ENCODE data around the gene SWI5.
A peak's percentile ranks its signal among the peaks of the same experiment; 100 is the strongest.

SWI5 gene

DNA sequence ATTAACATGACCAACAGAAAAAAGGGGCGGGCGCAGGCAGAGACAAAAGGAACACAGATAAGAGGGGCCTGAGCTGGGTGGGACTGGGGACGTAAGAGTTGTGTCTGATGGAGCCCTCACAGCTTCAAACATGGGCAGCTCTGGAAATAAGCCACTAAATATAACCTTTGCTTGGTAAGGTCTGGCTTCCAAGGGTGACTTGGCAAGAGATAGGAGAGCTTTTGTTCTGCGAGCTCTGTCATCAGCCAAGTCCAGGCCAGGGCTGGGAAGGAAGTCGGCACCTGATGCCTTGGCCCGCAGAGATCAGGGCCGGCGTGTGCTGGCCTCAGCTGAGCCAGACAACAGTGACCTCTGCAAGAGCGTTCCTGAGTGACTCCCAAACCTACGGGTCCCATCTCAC lies 34.4 kb downstream of the SWI5 start:
- FAIRE-seq (no peak), DNase-seq (ENCODE audit: insufficient read length, low spot score) (no peak)
- TF ChIP-seq CTCF (IDR thresholded peaks at IDR 0.05; ENCODE audit: insufficient read depth, missing control alignments): no peak

DNA sequence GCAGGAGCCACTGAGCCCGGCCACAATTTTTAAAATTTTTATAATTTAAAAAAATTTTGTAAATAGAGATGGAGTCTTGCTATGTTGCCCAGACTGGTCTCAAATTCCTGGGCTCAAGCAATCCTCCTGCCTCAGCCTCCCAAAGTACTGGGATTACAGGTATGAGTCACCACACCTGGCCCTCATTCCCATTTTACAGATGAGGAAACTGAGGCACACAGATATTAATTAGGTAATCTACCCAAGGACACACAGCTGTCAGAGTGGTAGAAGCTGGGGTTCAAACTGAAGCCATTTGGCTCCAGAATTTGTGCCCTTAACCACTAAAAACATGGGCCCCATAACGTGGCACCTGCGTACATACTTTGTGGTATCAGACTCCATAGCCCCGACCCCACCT lies 38.6 kb downstream of the SWI5 start:
- TF ChIP-seq CTCF (IDR thresholded peaks at IDR 0.05; ENCODE audit: insufficient read depth, missing control alignments): no peak
- FAIRE-seq: no peak

DNA sequence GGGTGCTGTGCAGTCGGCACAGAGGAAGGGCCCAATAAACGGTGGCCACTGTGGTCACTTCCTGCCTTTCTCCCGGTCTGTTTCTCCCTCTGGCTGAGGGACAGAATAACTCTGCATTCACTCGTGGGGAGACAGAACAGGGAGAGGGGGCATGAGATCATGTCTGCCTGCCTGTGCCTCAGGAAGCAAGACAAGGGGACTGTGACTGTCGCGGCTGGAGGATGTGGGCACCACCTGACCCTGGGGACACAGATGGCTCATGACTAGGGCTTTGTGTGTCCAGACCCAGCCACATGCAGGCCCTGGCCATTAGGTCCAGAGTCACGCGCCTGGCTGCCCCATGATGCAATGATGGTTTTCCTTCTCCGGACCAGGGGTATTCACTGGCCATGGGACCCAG lies 40.3 kb downstream of the SWI5 start:
- no peak for TF ChIP-seq CTCF (IDR thresholded peaks at IDR 0.05; ENCODE audit: insufficient read depth, missing control alignments)
- DNase-seq (ENCODE audit: insufficient read length, low spot score) (no peak), FAIRE-seq (no peak)

More for the DNA sequence above, 38.6 kb downstream of the SWI5 start:
- DNase-seq (ENCODE audit: insufficient read length, low spot score): no peak

DNA sequence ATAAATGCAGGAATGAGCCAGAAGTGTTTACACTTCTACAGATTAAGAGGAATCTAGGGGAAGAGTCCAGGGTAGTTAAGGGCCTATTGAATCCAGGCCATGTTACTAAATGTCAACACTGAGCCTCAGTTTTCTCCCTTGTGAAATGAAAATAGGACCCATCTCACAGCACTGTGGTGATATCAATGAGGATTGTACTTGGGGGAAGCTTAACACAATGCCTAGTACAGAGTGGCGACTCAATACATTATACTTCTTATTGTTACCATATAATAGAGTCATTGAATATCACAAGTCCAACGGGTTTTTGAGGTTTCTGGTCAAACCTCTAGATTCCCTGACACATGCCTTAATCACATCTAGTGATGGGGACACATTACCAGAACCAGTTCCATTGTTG lies 41.6 kb downstream of the SWI5 start:
- no peak for TF ChIP-seq CTCF (IDR thresholded peaks at IDR 0.05; ENCODE audit: insufficient read depth, missing control alignments)
- FAIRE-seq: no peak
- DNase-seq (ENCODE audit: insufficient read length, low spot score): no peak

DNA sequence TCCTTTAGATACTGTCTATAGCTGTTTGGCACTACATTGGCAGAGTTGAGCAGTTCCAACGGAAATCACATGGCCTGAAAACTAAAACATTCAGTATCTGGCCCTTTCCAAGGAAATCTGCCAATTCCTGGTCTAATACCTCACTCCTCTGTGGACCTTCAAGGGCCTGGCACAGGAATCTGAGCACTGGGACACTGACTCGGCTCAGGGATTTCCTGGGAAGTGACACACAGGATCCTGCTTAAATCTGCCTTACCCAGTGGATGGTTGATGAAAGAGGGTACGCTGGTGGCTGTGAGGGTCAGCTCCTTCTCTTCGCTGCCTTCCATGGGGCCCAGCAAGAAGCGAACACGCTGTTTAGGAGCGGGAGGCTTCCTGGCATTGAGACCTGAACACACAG lies 45.3 kb downstream of the SWI5 start:
- TF ChIP-seq CTCF (IDR thresholded peaks at IDR 0.05; ENCODE audit: insufficient read depth, missing control alignments): no peak
- no peak for DNase-seq (ENCODE audit: insufficient read length, low spot score)
- FAIRE-seq: no peak

DNA sequence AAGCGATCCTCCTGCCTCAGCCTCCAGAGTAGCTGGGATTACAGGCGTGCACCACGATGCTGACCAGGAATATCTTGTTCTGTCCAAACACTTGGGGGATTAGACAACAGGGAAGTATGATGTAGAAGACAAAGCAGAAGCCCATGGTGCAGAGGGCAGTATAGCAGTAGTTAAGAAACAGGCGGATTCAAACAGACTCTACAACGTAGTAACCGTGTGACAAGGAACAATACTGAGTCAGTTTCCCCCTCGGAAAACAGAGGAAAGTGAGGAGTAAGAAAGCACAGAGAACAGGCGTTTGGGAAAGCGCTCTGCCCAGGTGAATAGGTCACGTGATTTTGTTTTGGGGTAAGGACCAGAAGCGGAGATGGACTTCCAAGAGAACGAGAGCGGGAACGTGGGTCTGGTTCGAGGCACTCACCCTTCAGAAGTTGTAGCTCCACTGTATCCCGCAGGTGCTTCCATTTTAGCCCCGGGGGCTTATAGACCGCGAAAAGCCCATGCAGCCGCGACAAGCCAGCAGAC lies 45.9 kb downstream of the SWI5 start:
- no peak for TF ChIP-seq CTCF (IDR thresholded peaks at IDR 0.05; ENCODE audit: insufficient read depth, missing control alignments)
- no peak for DNase-seq (ENCODE audit: insufficient read length, low spot score)
- FAIRE-seq: no peak

DNA sequence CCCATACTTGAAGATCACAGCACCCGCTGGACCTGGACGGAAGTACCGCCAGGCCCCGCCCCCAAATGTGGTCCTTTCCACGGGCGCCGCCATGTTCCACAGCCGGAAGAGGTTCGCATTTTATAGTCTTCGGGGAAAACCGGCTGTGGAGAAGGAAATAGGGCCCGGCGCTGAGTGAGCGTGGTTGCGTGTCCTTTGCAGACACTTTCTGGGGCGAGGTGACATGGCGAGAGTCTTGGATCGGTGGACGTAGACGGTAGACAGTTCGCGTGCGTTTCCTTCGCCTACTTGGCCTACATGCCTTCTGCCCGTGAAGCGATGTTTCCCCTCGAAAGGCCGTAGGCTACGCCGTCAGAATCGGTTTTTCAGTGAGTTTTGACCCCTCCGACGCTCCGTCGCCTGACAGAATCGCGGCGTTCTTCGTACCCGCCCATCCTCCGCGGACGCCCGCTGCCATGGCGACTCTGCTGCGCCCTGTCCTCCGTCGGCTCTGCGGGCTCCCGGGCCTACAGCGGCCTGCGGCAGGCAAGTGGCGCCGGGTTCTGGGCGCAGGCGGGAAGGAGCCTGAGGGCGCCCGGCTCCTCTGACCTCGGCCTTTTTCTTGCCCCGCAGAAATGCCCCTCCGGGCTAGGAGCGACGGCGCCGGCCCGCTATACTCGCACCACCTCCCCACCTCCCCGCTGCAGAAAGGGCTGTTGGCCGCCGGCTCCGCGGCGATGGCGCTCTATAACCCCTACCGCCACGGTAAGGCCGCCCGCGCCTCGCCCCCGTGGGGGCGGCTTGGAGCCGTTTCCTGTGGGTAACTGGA lies 46.5 kb downstream of the SWI5 start, which contains the start of the genes COQ4 and TRUB2:
COQ4 (plus strand) TSS at position 436 of the 808 bp plus-strand sequence; CDS start at position 456, 20 bp downstream.
TRUB2 (minus strand) TSS at position 44 of the 808 bp plus-strand sequence; CDS start at position 5, 39 bp downstream.
- DNase-seq (ENCODE audit: insufficient read length, low spot score) (peak; percentile 85), FAIRE-seq (no peak)
- no peak for TF ChIP-seq CTCF (IDR thresholded peaks at IDR 0.05; ENCODE audit: insufficient read depth, missing control alignments)

Data from D721Med (cell line).